Upper lobe of right lung (tissue), 1 donor: Measurements from ENCODE around the gene ADGRL3. TPM values are rescaled to one million over a fixed set of nuclear protein-coding genes. Genes with fewer than 3 reads are reported as not detected.
A peak's percentile ranks its signal among the peaks of the same experiment; 100 is the strongest.
"Not testable (repeated sequence)": the region's sequence is repeated elsewhere in the genome, so short reads cannot be mapped to it uniquely, and the experiment has no call there.

Source experiments
- ATAC-seq: fragments of 200-7000 bp; cut with Tn5 transposase; one replicate; pipeline ENCODE4 v1.9.1; 2020; ENCODE audit warnings: mild to moderate bottlenecking, moderate library complexity
- DNase-seq: peaks from one replicate; pipeline ENCODE4 v3.0.0-alpha.2; 2020
- H3K27ac ChIP-seq: fragments of 200-600 bp; one replicate; pipeline ENCODE4 v1.8.0; 2022
- H3K27me3 ChIP-seq: fragments of 200-600 bp; one replicate; pipeline ENCODE4 v1.8.0; 2022; ENCODE audit warnings: mild to moderate bottlenecking
- H3K36me3 ChIP-seq: fragments of 200-600 bp; one replicate; pipeline ENCODE4 v1.8.0; 2022
- H3K4me1 ChIP-seq: fragments of 200-600 bp; one replicate; pipeline ENCODE4 v1.8.0; 2022
- H3K4me3 ChIP-seq: fragments of 200-600 bp; one replicate; pipeline ENCODE4 v1.8.0; 2022; ENCODE audit warnings: mild to moderate bottlenecking
- H3K9me3 ChIP-seq: fragments of 200-600 bp; one replicate; pipeline ENCODE4 v1.8.0; 2022
- CTCF ChIP-seq: fragments of 200-600 bp; IDR thresholded peaks from one replicate; pipeline ENCODE4 v1.8.0; 2022; ENCODE audit warnings: antibody characterized with exemption
- intact Hi-C: fragments of 100-400 bp; cut with DNase I; formaldehyde crosslinking; loops from one replicate; pipeline ENCODE4 v1.11.0; 2022
- total RNA-seq: library from RNA; stranded (reverse); fragmentation: NEBNext Ultra II Directional; extraction: Animal tissue kit (Norgen Biotek cat#: 25700); gene quantifications from one replicate; pipeline ENCODE4 v1.2.1, GENCODE V29; 2021
- donor health status: DM: no; HTN: yes; CAD: no; lungs with severe emphysema.

Gene ADGRL3
- total RNA-seq, 1 donor from 2014 or later = 4.0 TPM

GRCh38 chr4:61741327-61742096, 541.4 kb downstream of the ADGRL3 start:
- no peak overlapping the region for H3K4me3 ChIP-seq
- H3K27ac ChIP-seq = no peak overlapping the region
- H3K27me3 ChIP-seq = no peaks in the 10 kb centered on the region
- H3K36me3 ChIP-seq = no peaks in the 10 kb centered on the region
- TF ChIP-seq CTCF = peak; percentile 8
- DNase-seq (no peak), ATAC-seq (no peak)
- H3K9me3 ChIP-seq = no peaks in the 10 kb centered on the region
- intact Hi-C loops = no loop called here
- no peaks in the 10 kb centered on the region for H3K4me1 ChIP-seq

GRCh38 chr4:61750810-61751209, 550.7 kb downstream of the ADGRL3 start:
- H3K4me1 ChIP-seq = no peaks in the 10 kb centered on the region
- H3K9me3 ChIP-seq = no peaks in the 10 kb centered on the region
- intact Hi-C loops = no loop called here
- DNase-seq = no peak
- no peaks in the 10 kb centered on the region for H3K27me3 ChIP-seq
- H3K36me3 ChIP-seq = no peaks in the 10 kb centered on the region
- no peak for ATAC-seq
- no peak overlapping the region for H3K4me3 ChIP-seq
- H3K27ac ChIP-seq = no peak overlapping the region
- TF ChIP-seq CTCF = no peak

GRCh38 chr4:61752617-61753016, 552.5 kb downstream of the ADGRL3 start:
- no peaks in the 10 kb centered on the region for H3K4me1 ChIP-seq
- H3K27ac ChIP-seq = no peak overlapping the region
- no peak overlapping the region for H3K4me3 ChIP-seq
- H3K9me3 ChIP-seq = no peaks in the 10 kb centered on the region
- DNase-seq = no peak
- H3K27me3 ChIP-seq = no peaks in the 10 kb centered on the region
- ATAC-seq = no peak
- intact Hi-C loops = no loop called here
- TF ChIP-seq CTCF = no peak
- H3K36me3 ChIP-seq = no peaks in the 10 kb centered on the region

DNA sequence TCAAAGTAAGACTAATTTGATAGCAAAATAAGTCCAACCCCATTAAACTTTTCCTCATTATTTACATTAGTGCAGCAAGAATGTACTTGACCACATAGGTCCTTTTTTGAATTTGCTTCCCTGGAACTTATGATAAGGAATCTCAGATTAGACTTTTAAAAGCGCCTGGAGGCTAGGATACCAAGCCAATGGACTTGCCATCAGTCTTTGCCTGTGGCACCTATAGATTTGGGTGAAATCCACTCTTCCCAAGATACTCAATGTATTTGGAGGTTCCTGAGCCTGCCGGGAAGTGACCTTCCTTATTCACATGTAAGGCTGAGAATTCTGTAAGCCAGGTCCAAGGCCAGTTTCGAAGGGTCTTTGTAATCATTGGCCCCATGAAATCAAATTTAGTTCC, 553.6 kb downstream of the ADGRL3 start:
- H3K36me3 ChIP-seq = no peaks in the 10 kb centered on the region
- H3K27me3 ChIP-seq = no peaks in the 10 kb centered on the region
- no peaks in the 10 kb centered on the region for H3K4me1 ChIP-seq
- no peaks in the 10 kb centered on the region for H3K9me3 ChIP-seq
- no peak for TF ChIP-seq CTCF
- no peak overlapping the region for H3K4me3 ChIP-seq
- H3K27ac ChIP-seq = no peak overlapping the region
- DNase-seq (no peak), ATAC-seq (no peak)
- intact Hi-C loops = no loop called here

DNA sequence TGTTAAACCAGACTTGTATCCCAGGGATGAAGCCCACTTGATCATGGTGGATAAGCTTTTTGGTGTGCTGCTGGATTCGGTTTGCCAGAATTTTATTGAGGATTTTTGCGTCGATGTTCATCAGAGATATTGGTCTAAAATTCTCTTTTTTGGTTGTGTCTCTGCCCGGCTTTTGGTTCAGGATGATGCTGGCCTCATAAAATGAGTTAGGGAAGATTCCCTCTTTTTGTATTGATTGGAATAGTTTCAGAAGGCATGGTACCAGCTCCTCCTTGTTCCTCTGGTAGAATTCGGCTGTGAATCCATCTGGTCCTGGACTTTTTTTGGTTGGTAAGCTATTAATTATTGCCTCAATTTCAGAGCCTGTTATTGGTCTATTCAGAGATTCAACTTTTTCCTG, 556.8 kb downstream of the ADGRL3 start:
- H3K9me3 ChIP-seq, H3K36me3 ChIP-seq, H3K4me1 ChIP-seq, DNase-seq, H3K27ac ChIP-seq, H3K27me3 ChIP-seq, H3K4me3 ChIP-seq, ATAC-seq, intact Hi-C loops: not testable (repeated sequence)

- H3K27ac ChIP-seq, intact Hi-C loops, DNase-seq, H3K27me3 ChIP-seq, ATAC-seq, H3K9me3 ChIP-seq, H3K4me1 ChIP-seq, H3K36me3 ChIP-seq, H3K4me3 ChIP-seq: not testable (repeated sequence)
These were observed 557.9 kb downstream of the ADGRL3 start for GRCh38 chr4:61757983-61758382.

GRCh38 chr4:61758596-61758995, 558.5 kb downstream of the ADGRL3 start:
- H3K9me3 ChIP-seq, intact Hi-C loops, DNase-seq, H3K4me3 ChIP-seq, H3K27me3 ChIP-seq, H3K36me3 ChIP-seq, H3K27ac ChIP-seq, H3K4me1 ChIP-seq, ATAC-seq: not testable (repeated sequence)

DNA sequence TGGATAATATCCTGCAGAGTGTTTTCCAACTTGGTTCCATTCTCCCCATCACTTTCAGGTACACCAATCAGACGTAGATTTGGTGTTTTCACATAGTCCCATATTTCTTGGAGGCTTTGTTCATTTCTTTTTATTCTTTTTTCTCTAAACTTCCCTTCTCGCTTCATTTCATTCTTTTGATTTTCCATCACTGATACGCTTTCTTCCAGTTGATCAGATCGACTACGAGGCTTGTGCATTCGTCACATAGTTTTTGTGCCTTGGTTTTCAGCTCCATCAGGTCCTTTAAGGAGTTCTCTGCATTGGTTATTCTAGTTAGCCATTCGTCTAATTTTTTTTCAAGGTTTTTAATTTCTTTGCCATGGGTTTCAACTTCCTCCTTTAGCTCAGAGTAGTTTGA, 559.1 kb downstream of the ADGRL3 start:
- ATAC-seq, H3K27me3 ChIP-seq, intact Hi-C loops, H3K4me3 ChIP-seq, H3K4me1 ChIP-seq, H3K9me3 ChIP-seq, H3K36me3 ChIP-seq, DNase-seq, H3K27ac ChIP-seq: not testable (repeated sequence)

DNA sequence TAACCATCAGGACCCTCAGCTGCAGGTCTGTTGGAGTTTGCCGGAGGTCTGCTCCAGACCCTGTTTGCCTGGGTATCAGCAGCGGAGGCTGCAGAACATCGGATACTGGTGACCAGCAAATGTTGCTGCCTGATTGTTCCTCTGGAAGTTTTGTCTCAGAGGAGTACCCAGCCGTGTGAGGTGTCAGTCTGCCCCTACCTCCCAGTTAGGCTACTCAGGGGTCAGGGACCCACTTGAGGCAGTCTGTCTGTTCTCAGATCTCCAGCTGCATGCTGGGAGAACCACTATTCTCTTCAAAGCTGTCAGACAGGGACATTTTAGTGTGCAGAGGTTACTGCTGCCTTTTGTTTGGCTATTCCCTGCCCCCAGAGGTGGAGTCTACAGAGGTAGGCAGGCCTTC, 559.8 kb downstream of the ADGRL3 start:
- H3K4me3 ChIP-seq, DNase-seq, intact Hi-C loops, H3K36me3 ChIP-seq, H3K27me3 ChIP-seq, H3K4me1 ChIP-seq, ATAC-seq, H3K9me3 ChIP-seq, H3K27ac ChIP-seq: not testable (repeated sequence)
